WTC11 (cell line): ENCODE data around the gene CD82. TPM values are rescaled to one million over a fixed set of nuclear protein-coding genes. Genes with fewer than 3 reads are reported as not detected.

Source experiments
- ATAC-seq: fragments of 200-7000 bp; cut with Tn5 transposase; 2 replicates; pipeline ENCODE4 v1.10.0; 2021; ENCODE audit warnings: mild to moderate bottlenecking, moderate library complexity
- CTCF ChIA-PET: fragments of 300-600 bp; sonication (Branson Sonifier 250); formaldehyde crosslinking; loops from one replicate; lab custom pipeline; 2021; ENCODE audit warnings: antibody characterized with exemption; lab: Charles Lee
- POLR2A ChIA-PET: fragments of 350-600 bp; sonication (Branson Sonifier 250); formaldehyde crosslinking; loops from one replicate; lab custom pipeline; 2021; ENCODE audit warnings: antibody characterized with exemption; lab: Charles Lee
- DNase-seq: peaks from one replicate; pipeline ENCODE4 v3.0.0; 2021; ENCODE audit warnings: low spot score
- H3K27ac Mint-ChIP-seq: 2 replicates; pipeline ENCODE4 v1.8.0; 2021; ENCODE audit warnings: mixed read lengths
- H3K27me3 Mint-ChIP-seq: 2 replicates; pipeline ENCODE4 v1.8.0; 2021; ENCODE audit warnings: low read depth, mild to moderate bottlenecking, moderate library complexity, mixed read lengths
- H3K36me3 Mint-ChIP-seq: 2 replicates; pipeline ENCODE4 v1.8.0; 2021; ENCODE audit warnings: mixed read lengths
- H3K4me1 Mint-ChIP-seq: 2 replicates; pipeline ENCODE4 v1.8.0; 2022; ENCODE audit warnings: mixed read lengths
- H3K4me3 Mint-ChIP-seq: 2 replicates; pipeline ENCODE4 v1.8.0; 2021; ENCODE audit warnings: mild to moderate bottlenecking, moderate library complexity, mixed read lengths
- H3K9me3 Mint-ChIP-seq: 2 replicates; pipeline ENCODE4 v1.8.0; 2021; ENCODE audit warnings: mixed read lengths
- ATF1 ChIP-seq: sonication (generic); formaldehyde crosslinking; IDR thresholded peaks from 2 replicates; pipeline ENCODE4 v1.8.1; 2023; ENCODE audit warnings: mild to moderate bottlenecking, moderate library complexity, missing genetic modification reagents
- ATF3 ChIP-seq: sonication (generic); formaldehyde crosslinking; conservative IDR thresholded peaks from 2 replicates; pipeline ENCODE4 v1.8.1; 2022; ENCODE audit warnings: mild to moderate bottlenecking, missing genetic modification reagents
- FOXP1 ChIP-seq: sonication (generic); formaldehyde crosslinking; IDR thresholded peaks from 2 replicates; pipeline ENCODE4 v1.8.0; 2022; ENCODE audit warnings: missing genetic modification reagents, mild to moderate bottlenecking, moderate library complexity, borderline replicate concordance
- FOXP4 ChIP-seq: sonication (generic); formaldehyde crosslinking; IDR thresholded peaks from 2 replicates; pipeline ENCODE4 v1.8.0; 2022; ENCODE audit warnings: mild to moderate bottlenecking, missing genetic modification reagents
- GABPB1 ChIP-seq: sonication (generic); formaldehyde crosslinking; IDR thresholded peaks from 2 replicates; pipeline ENCODE4 v1.8.1; 2023; ENCODE audit warnings: mild to moderate bottlenecking, missing genetic modification reagents
- GTF2I ChIP-seq: fragments of 250-450 bp; sonication (Bioruptor Pico); conservative IDR thresholded peaks from 2 replicates; pipeline ENCODE4 v1.4.0; 2021; ENCODE audit warnings: mild to moderate bottlenecking
- IRF2 ChIP-seq: sonication (generic); formaldehyde crosslinking; IDR thresholded peaks from 2 replicates; pipeline ENCODE4 v1.8.0; 2022; ENCODE audit warnings: low read depth, missing genetic modification reagents, borderline replicate concordance
- MYBL2 ChIP-seq: sonication (generic); formaldehyde crosslinking; IDR thresholded peaks from 2 replicates; pipeline ENCODE4 v1.8.1; 2023; ENCODE audit warnings: mild to moderate bottlenecking, moderate library complexity, missing genetic modification reagents
- NR1H2 ChIP-seq: sonication (generic); formaldehyde crosslinking; IDR thresholded peaks from 2 replicates; pipeline ENCODE4 v1.9.0; 2021; ENCODE audit warnings: mild to moderate bottlenecking, moderate library complexity, missing genetic modification reagents
- NR2C2 ChIP-seq: sonication (generic); formaldehyde crosslinking; IDR thresholded peaks from 2 replicates; pipeline ENCODE4 v1.8.0; 2022; ENCODE audit warnings: mild to moderate bottlenecking, missing genetic modification reagents
- PRDM15 ChIP-seq: sonication (generic); formaldehyde crosslinking; IDR thresholded peaks from 2 replicates; pipeline ENCODE4 v1.8.0; 2022; ENCODE audit warnings: missing genetic modification reagents
- SP1 ChIP-seq: sonication (generic); formaldehyde crosslinking; conservative IDR thresholded peaks from 2 replicates; pipeline ENCODE4 v1.8.1; 2022; ENCODE audit warnings: missing genetic modification reagents
- USF1 ChIP-seq: sonication (generic); formaldehyde crosslinking; IDR thresholded peaks from 2 replicates; pipeline ENCODE4 v1.8.0; 2022; ENCODE audit warnings: mild to moderate bottlenecking, missing genetic modification reagents
- ZBTB21 ChIP-seq: sonication (generic); formaldehyde crosslinking; IDR thresholded peaks from 2 replicates; pipeline ENCODE4 v1.8.1; 2023; ENCODE audit warnings: mild to moderate bottlenecking, missing genetic modification reagents, borderline replicate concordance
- ZNF281 ChIP-seq: sonication (generic); formaldehyde crosslinking; IDR thresholded peaks from 2 replicates; pipeline ENCODE4 v1.8.0; 2023; ENCODE audit warnings: mild to moderate bottlenecking, missing genetic modification reagents
- ZNF532 ChIP-seq: fragments of 250-450 bp; sonication (Bioruptor Pico); IDR thresholded peaks from 2 replicates; pipeline ENCODE4 v1.9.0; 2021; ENCODE audit warnings: mild to moderate bottlenecking, borderline replicate concordance
- total RNA-seq: library from RNA; stranded (reverse); gene quantifications from 3 replicates; pipeline ENCODE4 v1.2.3, GENCODE V29; 2021

CD82 gene
- total RNA-seq, 1 experiment from 2014 or later, result 15.5 TPM

GRCh38 chr11:44609783-44610155 is 44.3 kb downstream of the CD82 start (continued):
- TF ChIP-seq PRDM15 (CRISPR knock-in tag) (no peak), GABPB1 (CRISPR knock-in tag) (no peak)

- Mint-ChIP-seq H3K27ac (no peak overlapping the region), H3K9me3 (no peaks in the 10 kb centered on the region), H3K36me3 (no peaks in the 10 kb centered on the region), H3K4me3 (no peak overlapping the region), H3K4me1 (peaks cover 16% of the 10 kb centered on the region), H3K27me3 (no peaks in the 10 kb centered on the region)
- ATAC-seq (no peak), DNase-seq (no peak)
- CTCF ChIA-PET, result interaction anchor here (1.1 to 5.5 kb wide), 5 partner anchors 44 to 271 kb away, joined by 3 to 110 read pairs (median 4); no protein-coding TSS in a partner anchor
- TF ChIP-seq NR2C2 (CRISPR knock-in tag), result no peak
- no peak for TF ChIP-seq ZNF281
- TF ChIP-seq FOXP1, result no peak
- TF ChIP-seq MYBL2, result no peak
- no peak for TF ChIP-seq ZNF532 (CRISPR knock-in tag)
- no peak for TF ChIP-seq ATF3 (CRISPR knock-in tag)
- no peak for TF ChIP-seq ZBTB21 (CRISPR knock-in tag)
- no peak for TF ChIP-seq PRDM15 (CRISPR knock-in tag)
- TF ChIP-seq USF1, result no peak
- TF ChIP-seq NR1H2 (CRISPR knock-in tag), result no peak
- no peak for TF ChIP-seq FOXP4 (CRISPR knock-in tag)
- TF ChIP-seq ATF1 (CRISPR knock-in tag), result no peak
- no peak for TF ChIP-seq IRF2 (CRISPR knock-in tag)
- no peak for TF ChIP-seq GTF2I (CRISPR knock-in tag)
- TF ChIP-seq SP1 (CRISPR knock-in tag), result no peak
- POLR2A ChIA-PET, result no interaction called here
Observed at GRCh38 chr11:44610186-44610955, 44.9 kb downstream of the CD82 start.
